ENCODE results near the gene DPT.

Gene DPT

DNA sequence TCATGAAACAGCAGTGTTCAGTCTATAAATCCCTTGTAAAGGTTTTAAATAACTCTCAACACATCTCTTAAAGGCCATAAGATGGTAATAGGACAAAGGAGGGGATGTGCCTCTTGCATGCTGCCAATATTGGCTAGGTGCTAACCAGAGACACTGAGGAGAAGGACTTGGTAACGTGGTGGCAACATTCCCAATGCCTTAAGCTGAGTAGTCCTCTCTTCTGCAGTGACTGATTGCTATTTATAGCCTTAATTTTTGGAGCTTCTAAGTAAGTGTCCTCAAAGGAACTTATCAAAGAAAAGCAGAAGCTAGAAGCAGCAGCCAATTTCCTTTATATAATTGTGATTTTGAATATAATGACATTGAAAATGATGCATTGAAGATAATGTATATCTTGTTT, 63.0 kb downstream of the DPT start:
- no peak for DNase-seq (ENCODE audit: low read depth in 2 of 2)

DNA sequence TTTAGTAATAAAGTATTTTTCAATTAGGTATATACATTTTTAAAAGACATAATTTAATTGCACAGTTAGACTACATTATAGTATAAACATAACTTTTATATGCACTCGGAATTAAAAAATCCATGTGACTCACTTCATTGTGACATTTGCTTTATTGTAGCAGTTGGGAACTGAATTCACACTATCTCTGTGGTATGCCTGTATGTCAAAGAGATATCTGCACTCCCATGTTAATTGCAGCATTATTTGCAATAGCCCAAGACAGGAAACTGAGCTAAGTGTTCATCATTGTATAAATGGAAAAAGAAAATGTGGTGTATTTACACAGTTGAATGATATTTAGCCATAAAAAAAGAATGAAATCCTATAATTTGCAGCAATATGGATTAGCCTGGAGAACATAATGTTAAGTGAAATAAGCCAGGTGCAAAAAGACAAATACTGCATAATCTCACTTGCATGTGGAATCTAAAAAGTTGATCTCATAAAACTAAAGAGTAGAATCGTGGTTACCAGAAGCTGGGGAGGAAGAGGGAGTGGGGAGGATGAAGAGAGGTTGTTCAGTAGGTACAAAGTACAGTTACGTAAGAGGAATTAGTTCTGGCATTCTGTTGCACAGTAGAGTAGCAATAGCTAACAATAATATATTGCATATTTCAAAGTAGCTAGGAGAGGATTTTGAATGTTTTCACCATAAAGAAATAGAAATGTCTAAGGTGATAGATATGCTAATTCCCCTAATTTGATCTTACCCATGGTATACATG, 64.8 kb downstream of the DPT start:
- DNase-seq (ENCODE audit: low read depth in 2 of 2): no peak

DNA sequence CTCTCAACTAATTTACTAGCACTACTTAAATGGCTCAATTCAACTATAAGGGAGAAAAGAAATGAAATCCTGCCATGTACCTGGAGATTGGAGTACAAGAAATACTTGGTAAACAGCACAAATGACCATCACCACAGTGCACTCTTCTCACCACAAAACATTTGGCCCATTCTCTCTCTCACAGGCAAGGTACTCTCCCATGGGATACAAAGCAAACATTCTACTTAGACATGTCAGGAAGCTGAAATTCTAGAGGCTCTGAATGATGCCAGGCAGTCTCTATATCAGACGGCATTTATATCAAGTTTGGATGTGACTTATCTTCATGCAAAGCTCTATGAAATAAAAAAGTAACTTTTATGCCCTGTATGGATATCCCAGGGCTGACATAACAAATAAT, 72.5 kb downstream of the DPT start:
- DNase-seq (ENCODE audit: low read depth in 2 of 2): no peak

DNA sequence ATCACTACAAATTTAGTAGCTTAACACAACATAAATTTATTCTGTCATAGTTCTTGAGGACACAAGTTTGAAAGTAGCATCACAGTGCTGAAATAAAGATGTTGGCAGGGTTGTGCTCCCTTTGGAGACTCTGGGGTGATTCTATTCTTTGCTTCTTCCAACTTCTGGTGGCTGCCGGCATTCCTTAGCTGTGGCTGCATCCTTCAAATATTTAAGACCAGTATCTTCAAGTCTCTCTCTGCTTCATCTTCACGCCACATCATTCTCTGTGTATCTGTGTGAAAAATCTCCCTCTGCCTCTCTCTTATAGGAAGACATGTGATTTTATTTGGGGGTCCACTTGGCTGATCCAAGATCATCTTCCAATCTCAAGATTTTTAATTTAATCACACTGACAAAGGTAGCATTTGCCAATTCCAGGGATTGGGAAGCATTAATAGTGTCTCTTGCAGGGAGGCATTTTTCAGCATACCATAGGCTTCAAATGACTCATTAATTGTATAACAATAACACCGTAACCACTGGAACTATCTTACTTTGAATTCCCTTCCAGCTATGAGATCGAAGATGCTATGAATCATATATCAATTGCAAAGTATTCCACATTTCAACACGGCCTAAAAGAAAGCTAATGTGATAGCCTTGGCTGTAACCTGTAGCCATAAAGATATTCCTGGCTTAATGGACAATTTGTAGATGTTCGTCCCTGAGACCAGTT, 74.6 kb downstream of the DPT start:
- no peak for DNase-seq (ENCODE audit: low read depth in 2 of 2)

DNA sequence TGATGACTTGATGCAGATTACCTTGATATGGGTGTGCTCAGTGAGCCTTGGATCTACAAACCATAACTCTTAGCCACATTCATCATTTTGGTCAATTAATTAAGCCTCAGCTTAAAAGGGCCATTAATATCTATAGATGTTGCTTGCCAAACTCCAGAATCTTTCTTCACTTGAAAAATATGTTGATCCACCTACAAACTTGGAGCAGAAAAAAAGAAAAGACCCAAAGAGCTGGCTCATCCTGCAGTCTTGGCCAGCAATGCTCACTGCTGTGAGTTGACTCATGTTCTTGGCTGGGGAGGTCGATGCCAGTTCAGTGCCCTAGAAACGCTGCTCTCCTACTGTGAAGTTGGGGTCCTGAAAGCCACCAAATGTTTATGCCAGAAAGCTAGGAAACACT, 75.4 kb downstream of the DPT start:
- no peak for DNase-seq (ENCODE audit: low read depth in 2 of 2)

DNA sequence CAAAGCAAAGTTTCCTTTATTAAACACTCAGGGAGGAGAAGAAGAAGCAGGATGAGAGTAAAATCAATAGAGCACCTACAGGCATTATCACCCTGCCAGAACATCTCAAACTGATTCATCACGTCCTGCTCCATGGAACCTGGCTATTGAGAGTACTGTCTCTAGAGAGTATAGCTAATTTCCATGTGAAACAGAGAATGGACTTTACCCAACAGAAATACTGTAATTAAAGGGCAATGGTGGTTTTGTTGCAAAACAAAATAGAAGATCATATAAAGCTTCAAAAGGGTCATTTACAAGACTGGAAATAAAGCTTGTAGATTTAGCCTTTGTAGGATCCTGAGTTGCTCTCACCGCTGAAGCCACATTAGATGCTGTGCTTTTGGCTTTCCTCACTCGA, 83.3 kb downstream of the DPT start:
- no peak for DNase-seq (ENCODE audit: low read depth in 2 of 2)
